Fibroblast of upper back skin (primary cell): Measurements from ENCODE around the gene THBS2.
A peak's percentile ranks its signal among the peaks of the same experiment; 100 is the strongest.
"Not testable (repeated sequence)": the region's sequence is repeated elsewhere in the genome, so short reads cannot be mapped to it uniquely, and the experiment has no call there.

Source experiments
- DNase-seq: peaks from one replicate; pipeline ENCODE4 v3.0.0-alpha.2; 2013

THBS2 gene

DNA sequence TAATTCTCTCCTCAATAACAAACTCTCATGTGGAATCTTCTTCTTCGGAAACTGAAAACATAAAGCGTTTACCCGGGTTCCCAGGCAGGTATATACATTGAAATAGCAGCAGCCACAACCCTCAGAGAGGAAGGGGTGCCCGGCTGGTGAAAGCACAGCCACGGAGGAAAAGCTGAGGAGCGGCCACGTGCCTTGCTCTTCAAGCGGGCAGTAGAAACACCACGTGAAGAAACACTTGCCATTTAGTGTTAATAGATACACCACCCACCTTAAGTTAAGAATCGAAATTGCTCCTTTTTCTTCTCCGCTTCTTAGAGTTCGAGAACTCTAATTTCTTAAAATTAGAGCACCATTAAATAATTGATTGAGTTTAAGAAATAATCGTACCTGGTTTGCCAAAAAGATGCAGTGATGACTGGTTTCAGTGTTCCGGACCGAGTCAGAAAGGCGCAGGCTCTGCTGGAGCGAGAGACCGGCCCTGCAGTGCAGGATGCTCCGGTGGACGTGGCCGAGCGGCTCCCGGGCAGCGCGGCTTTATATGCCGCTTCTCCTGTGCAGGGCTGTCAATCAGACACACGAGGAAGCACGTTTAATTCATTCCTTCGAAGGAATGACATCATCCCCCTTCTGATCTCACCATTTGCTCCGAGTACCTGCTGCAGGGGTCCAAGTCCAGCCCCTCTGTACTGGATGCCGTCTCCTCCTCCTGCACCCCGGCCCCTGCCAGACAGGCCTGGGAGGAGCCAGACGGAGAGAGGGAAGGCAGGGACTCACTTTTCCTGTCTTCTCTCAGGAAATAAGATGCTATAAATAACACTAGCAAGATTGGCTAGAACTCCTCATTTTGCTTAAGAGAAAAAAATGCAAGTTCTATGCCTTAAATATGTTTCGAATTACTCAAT is at the start of gene THBS2:
Gene THBS2, minus strand, starts transcription at position 510 of the 902 bp plus-strand sequence. CDS start 3,062 bp downstream, outside the sequence.
- peak; percentile 94 for DNase-seq

DNA sequence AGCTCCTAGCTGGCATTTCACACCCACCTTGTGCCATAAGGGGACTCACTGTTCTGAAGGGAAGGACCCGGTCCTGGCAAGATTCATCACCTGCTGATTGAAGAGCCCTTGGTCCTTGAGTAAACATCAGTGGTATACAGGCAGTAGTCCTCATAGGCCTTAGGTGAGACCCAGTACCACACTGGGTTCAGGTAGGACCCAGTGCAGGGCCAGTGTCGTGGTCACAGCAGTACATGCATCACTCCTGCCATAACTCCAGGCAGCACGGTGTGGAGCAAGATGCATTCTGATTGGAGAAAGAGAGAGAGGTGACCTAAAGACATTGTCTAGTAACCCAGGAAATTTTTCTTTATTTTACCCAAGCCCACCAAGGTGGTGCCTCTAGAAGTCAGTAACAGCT is 49.1 kb upstream of the THBS2 start:
- DNase-seq: no peak

DNA sequence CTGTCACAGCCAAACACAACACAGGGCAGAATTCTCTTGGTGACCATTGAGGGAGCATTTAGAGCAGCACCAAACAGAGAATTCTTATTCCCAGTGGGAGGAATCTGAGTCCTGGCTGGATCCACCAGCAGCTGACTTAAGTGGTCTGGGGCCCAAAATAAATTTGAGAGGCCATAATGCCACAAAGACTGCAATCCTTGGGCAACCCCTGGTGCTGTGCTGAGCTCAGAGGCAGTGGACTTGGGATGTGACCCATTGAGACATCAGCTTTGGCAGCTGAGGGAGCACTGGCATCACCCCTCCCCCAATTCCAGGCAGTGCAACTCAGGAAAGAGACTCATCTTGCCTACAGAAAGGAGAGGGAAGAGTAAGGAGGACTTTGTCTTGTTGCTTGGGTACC is 48.6 kb upstream of the THBS2 start:
- DNase-seq: no peak

DNA sequence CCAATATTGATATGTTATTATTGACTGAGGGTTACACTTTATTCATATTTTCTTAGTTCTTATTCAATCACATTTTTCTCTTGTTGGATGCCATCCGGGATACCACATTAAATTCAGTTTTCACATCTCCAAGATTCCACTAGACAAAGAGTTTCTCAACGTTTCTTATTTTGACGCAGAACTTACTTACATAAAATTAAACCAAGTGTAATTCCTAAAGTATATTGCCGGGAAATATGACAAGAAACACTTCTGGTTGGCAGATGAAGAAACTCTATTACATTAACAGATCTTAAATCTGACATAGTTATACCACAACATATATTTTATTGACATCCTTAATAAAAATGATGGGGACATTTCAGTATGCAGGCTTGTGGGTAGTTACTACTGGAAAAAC is 47.3 kb upstream of the THBS2 start:
- DNase-seq: no peak

DNA sequence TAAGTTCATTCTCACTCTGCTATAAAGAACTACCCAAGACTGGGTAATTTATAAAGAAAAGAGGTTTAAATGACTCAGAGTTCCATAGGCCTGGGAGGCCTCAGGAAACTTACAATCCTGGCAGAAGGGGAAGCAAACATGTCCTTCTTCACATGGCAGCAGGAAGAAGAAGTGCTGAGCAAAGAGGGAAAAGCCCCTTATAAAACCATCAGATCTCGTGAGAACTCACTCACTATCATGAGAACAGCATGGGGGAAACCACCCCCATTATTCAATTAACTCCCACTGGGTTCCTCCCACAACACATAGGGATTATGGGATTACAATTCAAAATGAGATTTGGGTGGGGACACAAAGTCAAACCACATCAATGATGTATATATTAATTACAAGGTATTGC is 45.0 kb upstream of the THBS2 start:
- not testable (repeated sequence) for DNase-seq

DNA sequence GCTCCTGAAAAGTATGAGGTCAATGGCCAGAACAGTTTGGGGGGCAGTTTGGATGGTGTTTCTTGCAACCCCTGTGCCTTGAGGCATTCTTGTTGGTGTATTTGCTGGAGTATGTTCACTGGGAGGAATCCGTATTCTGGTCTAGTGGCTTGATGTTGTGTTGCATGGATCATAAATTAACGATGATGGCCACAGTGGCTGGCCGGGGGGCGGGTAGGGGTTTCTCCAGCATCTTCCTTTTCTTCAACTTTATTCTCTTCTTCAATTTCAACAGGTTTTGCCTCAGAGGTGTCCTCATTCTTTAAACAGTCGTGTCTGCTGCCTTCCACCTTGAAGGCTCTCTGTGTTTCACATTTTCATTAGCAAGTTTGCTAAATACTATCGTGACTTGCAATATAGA is 43.0 kb upstream of the THBS2 start:
- DNase-seq: no peak

DNA sequence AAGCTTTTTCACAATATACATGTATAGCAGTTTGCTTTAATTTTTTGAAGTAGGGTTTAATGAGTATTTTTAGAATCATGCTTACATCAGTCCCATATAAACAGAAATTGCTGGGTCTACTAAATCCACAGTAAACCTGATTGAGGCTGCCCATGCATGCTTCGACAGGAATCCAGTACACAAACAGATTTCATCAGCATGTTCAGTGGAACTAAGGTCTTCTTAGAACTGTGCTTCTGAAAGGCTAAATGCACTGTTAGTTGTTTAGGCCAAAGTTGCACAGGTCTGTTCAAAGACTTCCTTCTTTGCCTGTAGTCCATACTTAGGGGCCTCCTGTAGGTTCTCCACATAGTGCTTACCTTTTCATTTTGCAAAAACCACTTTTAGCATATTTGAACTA is 42.5 kb upstream of the THBS2 start:
- DNase-seq: no peak

DNA sequence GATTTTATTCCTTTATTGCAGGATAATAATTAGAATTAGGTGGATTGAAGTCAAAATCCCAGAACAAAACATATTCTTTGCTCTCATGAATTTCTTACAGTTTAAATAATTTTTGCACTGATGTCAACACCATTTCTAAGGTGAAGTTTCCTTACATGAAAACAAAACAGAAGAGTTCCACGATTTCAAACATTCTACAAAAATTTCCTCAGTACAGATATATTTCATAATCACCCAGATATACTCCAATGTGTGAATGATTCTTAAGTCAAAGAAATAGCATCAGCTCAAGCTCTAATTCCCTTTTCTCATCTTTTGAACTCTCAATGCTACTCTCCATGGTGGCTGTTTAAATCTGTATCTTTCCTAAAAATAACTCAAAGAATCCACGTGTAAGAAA is 39.5 kb upstream of the THBS2 start:
- no peak for DNase-seq

DNA sequence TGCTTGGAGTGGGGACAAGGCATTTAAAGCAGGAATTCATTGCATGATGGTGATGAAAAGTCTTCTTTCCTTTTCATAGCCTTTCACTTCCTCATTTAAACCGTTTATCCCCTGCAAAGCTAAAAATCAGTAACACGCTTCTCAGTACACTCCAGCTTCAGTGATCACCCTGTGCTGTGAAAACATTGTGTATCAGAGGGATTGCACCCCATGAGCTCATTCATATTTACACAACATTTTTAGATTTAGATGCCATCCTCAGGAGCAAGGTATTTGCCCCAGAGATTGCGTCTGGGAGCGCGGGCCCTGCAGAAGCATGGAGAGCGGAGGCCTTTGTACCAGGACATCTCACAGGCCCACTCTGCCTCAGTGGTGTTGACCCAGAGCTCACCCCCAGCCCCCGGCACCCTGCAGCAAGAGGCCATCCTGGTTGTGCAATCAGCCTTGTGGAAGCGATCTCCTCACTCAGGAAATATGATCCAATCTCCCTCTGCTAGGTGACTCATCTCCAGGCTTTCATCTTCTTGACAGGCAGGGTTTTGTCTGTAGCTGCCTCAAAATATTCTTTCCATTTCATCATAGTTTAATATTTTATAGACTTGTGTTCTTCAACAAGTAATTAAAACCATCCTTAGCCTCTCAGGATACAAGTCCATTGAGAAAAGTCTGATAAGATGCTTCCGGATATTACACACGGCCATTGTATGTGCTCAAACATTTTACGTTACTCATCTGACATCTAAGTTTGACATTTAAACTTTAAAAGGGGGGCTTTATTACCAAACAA is 38.9 kb upstream of the THBS2 start:
- peak; percentile 98 for DNase-seq

DNA sequence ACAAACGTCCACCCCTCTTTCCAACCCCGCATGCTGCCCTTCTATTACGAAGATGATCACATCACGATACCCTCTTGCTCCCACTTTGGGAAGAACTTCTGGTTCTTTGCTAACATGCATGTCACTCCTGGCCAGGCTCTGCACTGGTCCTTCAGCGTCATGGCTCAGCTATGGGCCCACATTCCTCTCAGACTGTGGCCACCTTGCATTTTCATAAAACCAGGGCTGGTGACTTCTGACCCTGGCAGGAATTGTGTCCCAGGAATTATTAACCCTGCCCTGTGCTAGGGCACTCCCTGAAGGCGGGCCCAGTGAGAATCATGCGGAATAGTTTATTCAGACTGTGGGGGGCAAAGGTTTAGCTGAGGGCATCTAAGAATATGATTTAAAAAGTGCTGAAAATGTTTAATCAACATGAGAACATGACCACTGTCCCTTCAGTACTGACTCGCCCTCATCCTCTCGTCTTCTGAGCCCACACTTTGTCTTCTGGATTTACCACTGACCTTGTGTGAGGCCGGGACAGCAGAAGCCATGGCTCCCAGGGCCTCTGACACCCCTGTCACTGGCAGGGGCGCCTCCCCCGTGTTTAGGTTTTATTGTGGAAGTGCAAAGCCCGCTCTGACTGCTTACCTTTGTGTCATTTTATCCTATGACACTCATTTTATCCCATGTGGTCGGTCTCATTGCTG is 38.1 kb upstream of the THBS2 start:
- DNase-seq: no peak

DNA sequence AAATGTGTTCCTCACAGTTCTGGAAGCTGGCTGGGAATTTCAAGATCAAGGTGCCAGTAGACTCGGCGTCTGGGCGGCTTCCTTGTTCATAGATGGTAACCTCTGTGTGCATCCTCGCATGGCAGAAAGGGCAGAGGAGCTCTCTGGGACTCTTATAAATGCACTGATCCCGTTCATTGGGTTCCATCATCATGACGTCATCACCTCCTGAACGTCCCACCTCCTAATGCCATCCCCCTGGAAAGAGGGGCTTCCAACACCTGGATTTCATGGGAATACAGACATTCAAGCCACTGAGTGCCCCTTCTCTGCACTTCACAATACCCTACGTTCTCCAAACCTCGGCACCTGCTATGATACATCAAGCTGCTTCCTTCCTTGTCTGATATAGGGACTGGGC is 37.5 kb upstream of the THBS2 start:
- DNase-seq: no peak

DNA sequence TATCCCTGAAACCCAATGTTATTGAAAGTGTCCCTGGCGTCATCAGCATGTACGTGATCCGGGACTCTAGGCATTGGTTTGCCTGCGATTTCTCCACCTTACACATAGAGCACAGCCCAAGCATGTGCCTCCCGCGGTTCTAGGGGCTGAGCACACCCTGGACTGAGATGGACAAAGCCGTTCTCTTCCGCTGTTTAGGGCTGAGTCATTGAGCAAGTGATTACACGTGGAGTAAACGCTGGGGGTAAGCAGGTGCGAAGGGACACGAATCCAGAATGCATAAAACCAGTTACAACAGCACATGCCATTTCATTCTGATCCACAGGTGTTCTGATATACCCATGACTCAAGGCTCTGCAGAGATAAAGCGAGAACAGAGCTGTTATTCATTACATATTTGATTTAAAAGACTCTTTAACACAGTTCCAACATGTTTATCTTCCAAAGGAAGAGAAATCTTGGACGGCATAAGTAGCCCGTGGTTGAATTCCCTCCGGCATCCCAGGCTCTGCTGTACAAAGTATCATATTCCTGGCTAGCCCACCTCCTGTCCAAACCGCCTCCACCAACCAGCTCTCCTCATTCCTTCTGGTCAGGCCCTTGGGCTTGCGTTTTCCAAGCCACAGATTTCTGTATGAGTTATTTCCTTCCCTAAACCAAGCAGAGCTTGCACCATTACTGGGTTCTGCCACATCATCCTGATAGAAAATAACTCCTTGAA is 36.1 kb upstream of the THBS2 start:
- DNase-seq: peak; percentile 93

DNA sequence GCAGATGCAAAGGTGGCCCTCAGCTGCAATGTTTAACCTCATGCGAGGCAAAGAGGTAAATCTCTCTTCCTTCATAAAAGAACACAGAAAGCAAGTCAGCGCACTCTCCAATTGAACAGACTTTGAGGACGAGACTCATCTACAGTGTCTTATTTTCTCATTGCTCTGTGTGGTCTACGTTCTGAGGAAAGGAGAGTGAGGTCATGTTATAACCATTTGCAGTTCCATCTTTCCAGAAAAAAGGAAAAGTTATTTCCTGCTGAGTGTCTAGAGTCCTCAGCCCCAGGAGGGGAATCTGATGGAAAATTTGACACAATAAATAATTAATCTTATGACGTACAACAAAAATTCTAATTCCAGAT is 35.6 kb upstream of the THBS2 start:
- peak; percentile 44 for DNase-seq

DNA sequence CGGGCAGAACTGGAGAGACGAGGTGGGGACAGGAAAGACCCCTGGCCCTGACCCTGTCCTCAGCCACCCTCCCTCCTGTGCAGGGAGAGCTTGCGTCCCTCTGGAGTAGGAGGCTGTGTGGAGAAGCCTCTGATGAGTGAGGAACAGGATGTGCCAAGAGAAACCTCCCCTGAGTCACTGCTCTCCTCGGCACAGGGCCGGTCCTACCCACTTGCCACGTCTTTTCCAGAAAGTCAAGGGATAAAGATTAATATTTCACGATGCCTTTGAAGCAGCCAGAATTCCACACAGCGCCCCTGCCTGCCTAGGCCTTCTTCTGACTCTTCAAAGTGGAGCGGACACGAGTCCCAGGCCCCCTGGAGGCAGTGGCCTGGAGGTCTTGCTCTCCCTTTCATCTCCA is 34.9 kb upstream of the THBS2 start:
- peak; percentile 51 for DNase-seq

DNA sequence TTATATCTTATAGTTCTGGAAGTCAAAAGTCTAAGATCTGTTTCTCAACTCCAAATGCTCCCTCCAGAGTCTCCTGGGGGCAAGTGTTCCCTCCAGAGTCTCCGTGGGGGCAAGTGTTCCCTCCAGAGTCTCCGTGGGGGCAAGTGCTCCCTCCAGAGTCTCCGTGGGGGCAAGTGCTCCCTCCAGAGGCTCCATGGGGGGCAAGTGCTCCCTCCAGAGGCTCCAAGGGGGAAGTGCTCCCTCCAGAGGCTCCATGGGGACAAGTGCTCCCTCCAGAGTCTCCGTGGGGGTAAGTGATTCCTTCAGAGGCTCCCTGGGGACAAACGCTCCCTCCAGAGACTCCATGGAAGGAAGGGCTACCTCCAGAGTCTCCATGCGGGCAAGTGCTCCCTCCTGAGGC is 34.0 kb upstream of the THBS2 start:
- DNase-seq: no peak

DNA sequence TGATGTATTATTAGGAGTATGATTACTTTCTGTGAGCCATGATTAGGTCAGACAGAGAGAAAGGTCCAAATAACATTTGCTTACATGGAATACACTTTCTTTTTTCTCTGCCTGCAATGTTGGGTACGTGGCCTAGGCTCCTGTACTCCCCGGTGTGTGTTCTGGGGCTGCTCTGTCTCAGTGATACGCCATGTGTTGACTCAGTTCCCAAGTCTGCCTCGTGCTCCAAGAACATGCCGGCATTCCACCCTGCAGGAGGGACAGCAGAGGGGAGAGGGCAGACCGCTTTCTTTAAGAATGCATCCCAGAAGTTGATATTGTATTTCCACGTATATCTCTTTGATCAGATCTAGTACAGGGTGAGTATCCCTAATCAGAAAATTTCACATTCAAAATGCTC is 33.3 kb upstream of the THBS2 start:
- DNase-seq: no peak

DNA sequence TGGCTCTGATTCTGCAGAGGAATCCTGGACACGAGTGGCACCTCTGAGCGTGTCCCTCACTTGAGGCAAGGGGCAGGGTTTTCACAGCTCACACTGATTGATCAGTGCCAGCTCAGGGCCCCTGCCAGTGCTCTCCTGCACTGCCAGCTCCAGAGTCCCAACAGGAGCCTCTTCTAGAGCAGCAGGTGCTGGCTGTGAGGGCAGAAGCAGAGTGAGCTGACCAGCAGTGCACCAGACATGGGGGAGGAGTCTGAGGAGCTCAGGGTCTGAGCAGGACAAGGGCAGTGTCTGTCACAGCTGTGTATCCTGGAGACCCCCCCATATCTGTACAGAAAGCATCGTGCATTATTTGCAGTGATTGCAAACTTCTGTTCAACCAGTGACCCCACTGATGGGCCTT is 31.5 kb upstream of the THBS2 start:
- DNase-seq: no peak

DNA sequence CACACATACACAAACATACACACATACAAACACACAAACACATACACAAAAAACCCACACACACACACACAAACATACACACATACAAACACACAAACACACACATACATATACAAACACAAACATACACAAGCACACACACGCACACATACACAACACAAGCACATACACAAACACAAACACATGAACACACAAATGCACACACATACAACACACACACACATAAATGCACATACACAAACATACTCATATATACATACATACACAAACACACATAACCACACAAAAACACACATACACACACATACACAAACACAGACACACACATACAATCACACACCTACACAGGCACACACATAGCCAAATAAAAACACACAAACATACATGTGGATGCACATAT is 30.3 kb upstream of the THBS2 start:
- no peak for DNase-seq

DNA sequence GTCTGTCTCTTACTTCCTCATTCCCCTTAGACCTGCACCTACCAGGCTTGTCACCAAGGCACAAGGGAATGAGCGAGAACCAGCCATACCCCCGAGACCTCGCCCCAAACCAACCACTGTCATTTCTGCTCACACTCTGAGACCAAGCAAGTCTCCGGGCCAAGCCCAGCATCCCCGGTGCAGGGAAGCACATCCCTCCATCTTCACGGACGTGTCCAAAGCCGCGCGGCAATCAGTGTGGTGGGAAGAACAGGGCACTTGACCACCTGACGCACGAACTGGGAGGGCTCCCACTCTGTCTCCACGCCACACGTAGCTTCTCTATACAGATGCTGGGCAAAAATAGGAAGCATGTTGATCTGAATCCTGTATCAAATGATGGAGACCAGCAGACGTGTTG is 28.4 kb upstream of the THBS2 start:
- DNase-seq: no peak

DNA sequence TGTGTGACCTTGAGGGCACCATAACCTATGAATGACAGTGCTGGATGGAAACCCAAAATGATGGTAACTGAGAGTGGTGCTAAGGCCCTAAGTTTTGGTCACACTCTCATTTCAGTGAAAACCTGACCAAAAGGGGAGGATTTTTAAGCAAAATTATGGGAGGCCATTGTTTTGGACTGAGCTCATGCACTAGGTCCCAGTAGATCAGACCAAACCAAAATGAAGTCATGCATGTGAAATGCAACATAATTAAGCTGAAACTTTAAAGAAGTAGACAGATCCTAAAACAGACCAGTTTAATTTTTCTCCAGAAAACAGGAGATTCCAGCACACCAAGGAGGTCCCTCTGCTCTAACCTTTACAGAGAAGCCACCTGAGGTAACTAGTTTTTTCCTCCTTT is 24.0 kb upstream of the THBS2 start:
- DNase-seq: no peak

DNA sequence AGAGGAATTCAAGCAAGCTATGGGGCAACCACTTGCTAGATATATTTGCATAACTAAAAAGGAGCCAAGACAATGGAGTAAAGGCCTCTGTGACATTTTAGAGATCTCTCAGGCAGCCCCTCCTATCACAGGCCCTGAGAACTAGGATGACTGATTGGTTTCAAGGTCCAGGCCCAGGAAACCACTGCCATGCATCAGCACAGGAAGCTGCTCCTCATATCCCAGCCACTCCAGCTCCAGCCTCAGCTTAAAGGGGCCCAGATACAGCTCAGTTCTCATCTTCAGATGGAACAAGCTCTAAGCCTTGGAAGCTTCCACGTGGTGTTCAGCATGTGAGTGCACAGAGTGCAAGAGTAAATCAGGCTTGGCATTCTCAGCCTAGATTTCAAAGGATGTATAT is 21.1 kb upstream of the THBS2 start:
- peak; percentile 37 for DNase-seq

DNA sequence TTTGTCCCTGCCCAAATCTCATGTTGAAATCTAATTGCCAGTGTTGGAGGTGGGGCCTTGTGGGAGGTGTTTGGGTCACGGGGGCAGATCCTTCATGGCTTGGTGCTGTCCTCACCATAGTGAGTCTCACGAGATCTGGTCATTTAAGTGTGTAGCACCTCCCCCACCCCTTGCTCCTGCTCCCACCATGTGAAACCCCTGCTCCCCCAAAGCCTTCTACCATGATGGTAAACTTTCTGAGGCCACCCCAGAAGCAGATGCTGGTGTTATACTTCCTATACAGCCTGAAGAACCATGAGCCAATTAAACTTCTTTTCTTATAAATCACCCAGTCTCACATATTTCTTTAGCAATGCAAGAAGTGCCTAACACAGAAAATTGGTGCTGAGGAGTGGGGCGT is 19.9 kb upstream of the THBS2 start:
- no peak for DNase-seq

DNA sequence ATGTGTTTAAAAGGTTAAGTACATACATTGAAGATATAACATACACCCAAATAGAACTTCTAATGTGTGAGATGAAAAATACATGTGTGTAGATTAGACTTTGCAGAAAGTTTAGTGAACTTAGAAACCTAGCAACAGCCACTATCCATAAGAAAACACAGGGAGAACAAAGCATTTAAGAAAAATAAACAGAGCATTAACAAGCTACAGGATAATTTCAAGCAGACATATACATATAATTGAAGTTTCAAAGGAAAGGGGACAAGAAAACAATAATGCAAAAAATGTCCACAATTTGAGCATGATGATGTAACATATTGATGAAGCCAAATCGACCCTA is 18.2 kb upstream of the THBS2 start:
- no peak for DNase-seq
